ENCODE results near the gene EZH1.
A peak's percentile ranks its signal among the peaks of the same experiment; 100 is the strongest.
"Not testable (repeated sequence)": the region's sequence is repeated elsewhere in the genome, so short reads cannot be mapped to it uniquely, and the experiment has no call there.

The EZH1 gene

DNA sequence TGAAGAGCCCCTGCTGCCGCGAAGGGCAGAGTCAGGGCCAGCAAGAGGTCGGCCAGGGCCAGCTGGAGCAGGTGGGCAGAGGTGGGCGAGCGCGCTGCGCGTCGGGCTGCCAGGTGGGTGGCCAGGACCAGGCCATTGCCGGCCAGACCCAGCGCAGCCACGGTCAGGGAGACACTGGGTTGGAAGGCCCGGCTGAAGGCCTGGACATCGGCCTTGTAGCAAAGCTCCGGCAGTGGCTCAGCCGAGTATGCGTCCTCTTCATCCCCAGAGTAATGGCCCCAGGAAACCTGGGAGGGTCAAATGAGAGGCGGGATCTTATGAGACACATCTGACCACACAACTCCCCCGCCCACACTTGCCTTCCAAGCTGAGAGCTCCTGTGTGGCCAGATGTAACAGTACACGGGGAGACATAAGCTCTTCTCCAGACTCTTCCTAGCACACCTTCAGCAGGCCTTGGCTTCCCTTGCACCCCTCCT is 64.5 kb downstream of the EZH1 start:
- no peak for DNase-seq

DNA sequence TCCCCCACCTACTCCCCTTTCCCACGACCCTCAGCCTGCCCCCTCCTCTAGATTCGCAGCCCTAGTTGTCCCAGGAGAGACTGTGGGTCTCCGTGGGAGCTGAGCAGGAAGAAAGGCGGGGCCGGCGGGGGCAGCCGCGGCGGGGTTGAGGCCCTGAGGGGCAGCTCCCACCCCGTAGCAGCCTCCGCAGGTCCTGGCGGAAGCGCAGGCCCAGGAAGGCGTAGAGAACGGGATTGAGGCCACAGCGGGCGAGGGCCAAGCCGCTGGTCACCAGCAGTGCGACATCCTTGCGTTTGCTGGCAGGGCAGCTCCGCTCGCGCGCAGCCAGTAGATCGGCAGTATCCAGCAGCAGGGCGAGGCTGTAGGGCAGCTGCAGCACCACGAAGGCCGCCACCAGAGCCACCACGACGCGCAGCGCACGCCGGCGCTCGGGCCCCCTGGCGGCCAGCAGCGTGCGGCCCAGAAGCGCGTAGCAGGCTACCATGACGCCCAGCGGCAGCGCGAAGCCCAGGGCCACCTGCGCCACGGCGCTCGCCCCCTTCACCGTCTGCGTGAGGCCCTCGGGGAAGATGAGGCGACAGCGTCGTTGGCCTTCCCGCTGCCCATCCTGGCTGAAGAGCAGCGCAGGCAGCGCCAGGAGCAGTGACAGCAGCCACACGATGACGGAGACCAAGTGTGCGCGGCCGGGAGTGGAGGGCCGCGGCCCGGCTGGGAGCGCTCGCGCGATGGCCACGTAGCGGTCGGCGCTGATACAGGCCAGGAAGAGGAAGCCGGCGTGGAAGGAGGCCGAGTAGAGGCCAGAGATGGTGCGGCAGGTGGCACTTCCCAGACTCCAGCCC is 65.1 kb downstream of the EZH1 start:
- DNase-seq = peak; percentile 70

DNA sequence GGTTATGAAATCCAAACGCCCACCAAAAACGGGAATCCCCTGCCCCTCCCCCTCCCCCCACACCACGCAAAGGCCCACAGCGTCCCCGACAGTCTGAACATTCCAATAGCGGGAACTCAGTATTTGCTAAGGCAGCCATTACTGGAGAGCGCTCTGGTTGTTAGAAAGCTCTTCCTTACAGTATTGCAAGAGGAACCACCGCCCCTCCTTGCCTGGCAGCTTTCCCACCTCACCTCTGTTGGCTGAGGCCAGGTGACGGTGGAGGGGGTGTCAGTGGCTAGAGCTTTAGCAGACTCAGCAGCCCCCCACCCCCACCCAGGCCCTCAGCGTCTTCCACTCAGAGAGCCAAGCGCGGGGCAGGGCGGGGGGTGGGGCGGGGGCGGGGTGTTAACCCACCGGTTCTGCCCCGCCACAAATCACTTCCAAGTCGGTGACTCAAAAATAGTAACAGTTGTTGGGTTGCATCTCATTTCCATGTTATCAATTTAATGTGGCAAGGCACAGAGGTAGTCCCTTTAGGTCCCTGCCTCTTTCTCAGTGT is 65.8 kb downstream of the EZH1 start:
- DNase-seq = peak; percentile 84

DNA sequence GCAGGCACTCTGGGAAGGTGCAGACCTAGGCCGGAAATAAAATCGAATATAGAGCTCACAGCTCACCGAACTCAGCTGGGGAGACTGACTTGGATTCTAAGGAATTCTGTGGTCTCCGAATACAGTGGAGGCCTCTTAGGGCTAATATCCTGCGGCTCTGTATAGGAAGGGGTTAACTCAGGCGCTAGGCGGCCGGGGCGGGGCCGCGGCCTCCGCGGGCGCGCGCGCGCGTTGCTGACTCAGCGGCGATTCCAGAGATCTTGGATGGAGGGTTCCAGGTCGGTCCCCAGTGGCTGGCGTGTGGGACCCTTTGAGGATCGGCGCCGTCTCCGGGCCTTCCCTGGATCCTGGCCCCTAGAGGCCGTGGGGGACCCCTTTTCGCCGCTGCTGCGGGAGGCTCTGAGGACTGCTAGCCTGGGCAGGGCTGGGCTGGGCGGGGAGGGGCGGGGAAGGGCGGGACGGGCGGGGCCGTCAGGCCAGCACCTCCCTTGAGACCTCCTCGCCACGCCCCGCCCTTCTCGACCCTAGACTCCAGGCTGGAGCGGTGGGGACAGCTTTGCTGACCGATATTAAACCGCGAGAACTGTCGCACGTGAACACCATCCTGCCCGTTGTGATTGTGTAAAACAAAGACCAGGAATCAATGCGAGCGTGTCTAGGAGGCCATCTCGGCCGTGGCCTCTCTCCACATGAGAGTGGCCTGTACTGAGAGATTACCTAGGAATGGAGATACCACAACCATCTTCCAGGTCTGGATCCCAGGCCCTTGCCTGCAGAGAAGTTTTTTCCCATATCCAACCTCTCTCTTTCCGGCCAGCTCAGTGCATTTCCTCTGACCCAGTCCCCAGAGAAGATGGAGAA is 66.7 kb downstream of the EZH1 start:
- DNase-seq = peak; percentile 71

DNA sequence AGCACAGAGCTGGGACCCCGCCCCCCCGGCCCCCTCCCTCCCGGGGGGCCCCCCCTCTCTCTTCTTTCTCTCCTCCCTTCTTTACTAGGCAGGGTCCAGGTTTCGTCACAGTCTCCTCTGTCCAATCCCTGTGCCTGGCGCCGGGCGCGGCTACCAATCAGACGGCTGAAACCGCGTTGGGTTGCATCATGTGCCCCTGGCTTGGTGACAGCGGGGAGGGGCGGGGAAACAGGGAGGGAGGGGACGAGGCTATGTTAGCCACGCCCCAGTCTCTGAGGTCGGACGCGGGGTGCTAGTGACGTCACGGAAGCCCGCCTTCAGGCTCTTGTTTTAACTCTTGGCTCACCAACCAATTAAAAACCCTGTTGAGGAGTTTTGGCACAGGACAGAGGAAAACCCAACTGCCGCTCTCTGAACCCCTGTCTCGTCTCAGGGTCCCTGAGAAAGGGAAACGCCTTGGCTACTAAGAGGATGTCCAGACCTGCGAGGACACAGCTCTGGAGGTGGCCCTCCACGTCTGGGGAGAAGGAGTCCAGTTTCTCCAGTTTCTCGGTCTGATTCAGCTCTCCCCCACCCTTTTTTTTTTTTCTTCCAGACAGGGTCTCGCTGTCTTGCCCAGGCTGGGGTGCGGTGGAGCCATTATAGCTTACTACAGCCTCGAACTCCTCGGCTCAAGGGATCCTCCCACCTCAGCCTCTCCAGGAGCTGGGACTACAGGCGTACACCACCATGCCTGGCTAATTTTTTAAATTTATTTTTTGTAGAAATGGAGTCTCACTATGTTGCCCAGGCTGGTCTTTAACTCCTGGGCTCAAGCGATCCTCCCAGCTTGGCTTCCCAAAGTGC is 67.6 kb downstream of the EZH1 start:
- peak; percentile 97 for DNase-seq

DNA sequence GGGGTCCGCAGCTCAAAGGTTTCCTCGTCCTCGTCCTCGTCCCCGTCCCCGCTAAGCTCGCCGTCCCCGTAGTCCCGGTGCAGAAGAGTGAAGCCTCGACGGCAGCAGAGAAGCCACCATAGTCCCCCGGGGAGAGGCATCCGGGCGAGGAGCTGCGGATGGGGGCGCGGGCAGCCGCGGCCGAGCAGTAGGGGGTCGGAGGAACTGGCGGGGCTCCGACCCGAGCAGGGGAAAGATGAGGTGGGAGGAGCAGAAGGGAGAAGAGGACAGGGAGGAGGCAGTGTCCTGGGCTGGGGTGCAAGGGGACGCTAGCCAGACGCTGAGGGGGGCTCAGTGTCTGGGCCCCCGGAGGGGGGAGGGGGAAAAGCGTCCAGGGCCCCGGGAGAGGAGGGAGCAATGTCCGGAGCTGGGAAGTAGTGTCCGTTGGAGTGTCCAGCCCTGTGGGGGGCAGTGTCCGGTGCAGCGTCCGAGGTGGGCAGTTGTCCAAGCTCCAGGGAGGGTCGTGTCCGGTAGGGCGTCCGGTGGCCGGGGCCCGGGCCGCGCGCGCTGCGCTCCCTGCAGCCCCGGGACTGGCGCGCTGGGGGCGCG is 68.3 kb downstream of the EZH1 start, which contains the start of gene PLEKHH3:
TSS of gene PLEKHH3 (minus strand) at position 571 of the 588 bp plus-strand sequence. CDS start at position 140, 431 bp downstream.
- peak; percentile 32 for DNase-seq

DNA sequence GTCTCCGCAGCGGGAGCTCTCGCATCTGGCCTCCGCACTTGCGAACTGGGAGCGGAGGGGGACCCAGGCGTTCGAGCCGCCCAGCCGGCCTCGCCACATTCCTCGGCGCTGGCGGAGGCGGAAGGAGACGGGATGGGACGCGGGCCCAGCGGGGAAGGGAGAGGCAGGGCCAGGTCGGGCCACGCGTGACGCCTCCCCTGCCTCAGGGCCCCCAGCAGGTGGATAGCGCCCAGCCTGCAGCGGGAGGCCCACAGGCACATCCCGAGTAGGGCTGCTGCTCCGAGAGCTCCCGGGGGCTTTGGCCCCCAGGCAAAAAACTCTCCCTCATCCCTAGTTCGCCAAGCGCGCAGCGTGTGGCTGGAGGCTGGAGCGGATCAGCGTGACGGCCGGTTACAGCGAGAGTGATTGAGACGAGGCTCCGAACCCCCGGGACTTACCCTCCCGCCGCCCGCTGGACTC is 68.8 kb downstream of the EZH1 start:
- no peak for DNase-seq

DNA sequence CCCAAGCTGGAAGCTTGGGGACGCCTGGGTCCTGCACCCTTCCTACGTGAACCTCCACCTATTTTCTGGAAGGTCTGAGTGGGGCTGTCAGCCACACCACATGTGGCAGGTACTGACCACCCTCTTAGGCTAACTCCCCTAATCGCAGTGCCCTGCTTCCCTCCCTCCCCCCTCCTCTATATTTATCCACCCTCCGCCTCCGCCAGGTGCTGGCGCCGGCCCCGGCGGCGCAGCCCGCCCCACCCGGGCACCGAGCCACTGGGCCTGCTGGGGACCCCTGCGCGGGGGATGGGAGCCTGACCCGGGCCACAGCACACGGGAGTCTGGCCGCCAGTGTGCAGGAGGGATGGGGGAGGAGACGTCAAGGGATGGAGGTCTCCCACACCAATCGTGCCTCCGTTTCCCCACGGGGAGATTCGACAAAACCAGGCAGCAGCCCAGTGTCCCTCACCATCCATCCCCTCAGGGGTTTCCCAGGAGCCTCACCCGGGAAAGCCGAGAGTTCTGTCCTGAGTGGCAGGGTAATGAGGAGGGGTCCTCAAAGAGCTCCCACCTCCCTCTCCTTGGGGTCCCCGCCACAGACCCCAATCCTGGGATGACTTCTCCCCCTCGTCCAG is 69.4 kb downstream of the EZH1 start:
- peak; percentile 65 for DNase-seq

DNA sequence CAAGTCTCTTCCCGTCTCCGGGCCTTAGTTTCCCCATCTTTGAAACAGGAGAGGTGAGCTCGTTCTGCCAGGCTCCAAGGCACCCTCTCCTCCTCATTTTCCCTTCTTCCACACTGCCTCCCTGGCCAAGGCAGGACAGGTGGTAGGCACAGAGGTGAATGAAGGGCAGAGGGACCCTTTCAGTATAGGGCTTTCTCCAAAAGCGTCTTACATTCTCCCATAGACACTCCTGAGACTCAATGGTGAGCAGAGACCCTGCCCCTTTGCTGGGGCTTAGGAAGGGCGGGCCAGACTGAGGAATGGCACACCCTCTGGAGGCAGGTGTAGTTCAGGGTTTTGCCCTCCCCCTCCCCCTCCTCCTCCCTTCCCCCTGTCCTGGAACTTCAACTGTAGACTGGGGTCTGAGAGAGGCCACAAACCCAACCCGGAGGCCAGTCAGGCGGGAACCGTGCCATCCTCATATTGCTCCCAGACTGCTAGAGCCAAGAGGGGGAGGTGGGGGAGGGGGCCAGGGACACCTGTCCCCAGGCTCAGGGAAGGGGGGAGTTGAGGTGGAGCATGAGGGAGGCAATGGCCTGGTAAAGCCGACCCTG is 70.0 kb downstream of the EZH1 start:
- DNase-seq = peak; percentile 88

DNA sequence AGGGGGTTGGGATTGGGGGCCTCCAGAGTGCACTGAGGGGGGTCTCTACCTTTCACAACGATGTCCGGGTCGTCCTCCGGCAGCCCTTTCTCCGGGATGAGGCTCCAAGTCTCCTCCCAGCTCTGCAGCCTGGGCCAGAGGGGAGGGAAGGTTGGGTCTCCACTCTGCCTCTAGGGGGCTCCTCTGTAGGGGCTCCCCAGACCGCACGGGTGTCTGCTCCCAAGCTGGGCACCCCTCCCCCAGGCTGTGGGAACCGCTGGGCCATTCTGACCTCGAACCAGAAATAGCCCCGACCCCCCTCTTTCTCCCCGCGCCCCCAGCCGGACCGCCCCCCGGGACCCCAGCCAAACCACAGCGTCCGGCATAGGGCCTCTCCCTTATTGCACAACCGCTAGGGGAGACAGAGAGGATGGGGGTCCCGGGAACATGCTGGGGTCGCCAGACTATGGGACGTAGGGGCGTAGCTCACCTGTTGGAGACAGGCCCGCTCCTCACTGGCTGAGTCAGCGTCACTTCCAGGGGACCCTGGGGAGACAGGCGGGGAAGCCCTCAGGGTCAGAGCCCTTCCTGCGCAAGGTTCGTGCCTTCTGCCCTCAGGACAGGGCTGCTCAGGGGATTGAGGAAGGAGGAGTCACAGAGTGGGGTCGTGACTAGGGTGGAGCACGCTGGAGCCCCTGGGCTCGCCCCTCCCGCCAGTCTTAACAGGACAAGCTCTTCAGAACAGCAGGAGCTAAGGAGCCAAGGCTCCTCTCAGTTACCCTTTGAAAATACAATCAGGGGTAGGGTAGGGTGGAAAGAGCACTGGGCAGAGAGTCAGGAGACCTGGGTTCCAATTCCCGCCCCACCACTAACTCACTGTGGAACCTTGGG is 70.7 kb downstream of the EZH1 start:
- no peak for DNase-seq

DNA sequence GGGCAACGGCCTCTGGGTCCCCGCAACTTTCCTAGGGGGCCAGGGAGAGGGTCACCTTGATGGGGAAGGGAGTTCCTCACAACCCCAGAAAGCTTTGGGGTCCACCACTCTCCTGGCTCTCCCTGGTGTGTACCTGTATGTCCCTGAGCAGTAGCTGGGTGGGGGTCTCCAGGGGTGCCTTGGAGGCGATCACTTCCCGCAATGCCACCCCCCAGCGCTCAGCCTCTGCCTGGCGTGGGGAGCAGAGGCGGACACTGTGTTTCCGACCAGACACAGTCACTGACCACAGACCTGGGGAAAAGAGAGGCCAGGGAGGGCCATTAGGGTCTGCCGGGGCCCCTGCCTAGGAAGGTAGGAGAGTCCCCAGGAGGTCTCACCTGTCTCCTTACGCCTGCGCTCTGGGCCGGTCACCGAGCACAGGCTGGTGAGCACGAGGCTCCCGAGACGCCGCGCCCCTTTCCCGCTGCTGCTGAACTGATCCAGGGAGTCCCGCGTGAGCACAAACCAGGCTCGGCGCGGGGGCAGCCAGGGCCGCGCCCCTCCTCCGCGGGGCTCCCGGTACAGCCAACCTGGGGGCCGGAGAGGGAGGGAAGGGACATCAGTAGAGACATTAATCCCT is 71.5 kb downstream of the EZH1 start:
- DNase-seq = no peak

DNA sequence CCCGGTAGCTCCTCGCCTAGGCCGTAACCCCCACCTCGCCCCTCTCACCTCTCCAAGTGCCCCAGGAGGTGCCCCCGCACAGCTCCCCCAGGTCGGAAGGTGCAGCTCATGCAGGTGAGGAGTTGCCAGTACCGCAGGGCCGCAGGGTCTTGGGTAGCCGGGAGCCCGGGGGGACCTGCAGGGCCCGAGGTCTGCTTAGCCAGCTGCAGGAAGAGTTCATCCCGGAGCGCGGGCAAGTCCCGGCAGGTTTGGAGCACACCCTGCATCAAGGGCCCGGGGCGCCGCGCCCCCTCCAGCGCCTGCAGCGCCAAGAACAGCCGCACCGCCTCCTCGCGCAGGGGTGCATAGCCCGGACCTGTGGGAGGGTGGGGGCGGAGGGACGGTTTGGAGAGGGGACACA is 72.8 kb downstream of the EZH1 start:
- DNase-seq = peak; percentile 69

DNA sequence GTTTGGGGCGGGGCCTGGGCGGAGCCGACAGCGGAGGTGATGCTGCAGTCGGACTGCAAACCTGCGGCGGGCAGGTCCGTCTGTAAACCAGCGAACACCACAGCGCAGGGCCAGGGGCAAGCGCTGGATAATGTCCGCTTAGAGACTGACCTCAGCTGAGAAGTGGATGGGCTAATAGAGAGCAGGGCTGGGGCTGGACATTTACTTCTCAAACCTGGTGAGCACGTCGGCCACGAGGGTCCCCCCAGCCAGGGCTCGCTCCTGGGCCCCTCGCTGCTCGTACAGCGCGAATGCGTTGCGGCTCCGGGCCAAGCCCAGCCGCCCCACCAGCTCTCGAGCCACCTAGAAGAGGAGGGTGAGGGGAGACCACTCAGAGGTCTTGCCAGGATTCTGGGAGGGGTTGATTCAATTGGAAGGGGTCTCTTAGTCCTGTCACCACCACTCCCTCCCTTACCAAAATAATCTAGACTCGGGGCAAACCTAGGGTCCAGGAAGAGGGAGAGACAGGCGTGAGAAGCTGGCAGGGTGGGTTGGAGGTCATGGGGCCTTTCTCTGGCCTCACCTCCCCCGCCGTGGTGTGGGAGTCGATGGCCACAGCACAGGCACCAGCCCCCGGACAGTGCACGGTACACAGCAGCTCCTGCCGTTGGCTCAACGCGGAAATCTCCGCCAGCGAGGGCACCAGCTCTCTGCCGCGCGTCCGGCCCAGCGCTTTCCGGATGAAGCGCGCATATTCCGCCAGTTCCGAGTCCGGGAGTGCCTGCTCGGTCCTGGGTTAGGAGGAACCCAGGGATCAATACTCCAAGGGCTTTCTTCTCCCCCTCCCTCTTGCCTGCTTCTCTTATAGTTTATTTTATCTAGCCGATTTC is 73.8 kb downstream of the EZH1 start:
- no peak for DNase-seq

DNA sequence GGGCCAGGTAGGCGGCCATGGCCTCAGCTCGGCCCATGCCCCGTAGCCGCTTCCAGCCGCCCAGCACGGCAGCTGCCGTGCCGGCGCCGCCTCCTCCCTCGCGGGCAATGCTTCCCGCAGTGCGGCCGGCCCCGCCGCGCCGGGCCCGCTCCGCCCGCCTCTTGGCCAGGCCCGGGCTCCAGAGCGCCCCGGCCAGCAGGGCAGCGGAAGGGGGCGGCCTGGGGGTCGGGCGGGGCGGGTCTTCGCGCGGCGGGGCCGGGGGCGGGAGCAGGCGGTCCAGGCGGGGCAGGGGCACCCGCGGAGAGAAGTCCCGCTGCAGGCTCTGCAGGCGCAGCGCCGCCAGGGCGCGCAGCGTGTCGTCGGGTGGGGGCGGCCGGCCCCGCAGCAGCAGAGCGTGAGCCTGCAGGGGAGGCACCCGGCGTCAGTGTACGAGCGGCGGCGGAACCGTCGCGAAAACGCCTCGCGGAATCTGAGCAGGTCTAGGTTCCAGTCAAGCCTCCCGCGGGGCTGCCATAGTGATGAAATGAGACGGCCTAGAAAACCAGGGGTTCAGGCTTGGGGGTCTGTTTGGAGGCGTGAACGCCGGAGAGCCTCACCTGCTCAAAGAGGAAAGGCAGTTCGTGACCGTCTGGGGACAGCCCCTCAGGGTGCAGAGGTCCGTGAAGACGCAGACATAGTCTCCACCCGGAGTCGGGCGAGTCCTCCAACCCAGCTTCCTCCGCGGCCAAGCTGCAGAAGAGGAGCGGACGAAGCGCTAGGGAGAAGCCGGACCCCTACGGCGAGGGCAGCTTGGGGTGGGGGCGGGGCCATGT is 74.7 kb downstream of the EZH1 start:
- no peak for DNase-seq

DNA sequence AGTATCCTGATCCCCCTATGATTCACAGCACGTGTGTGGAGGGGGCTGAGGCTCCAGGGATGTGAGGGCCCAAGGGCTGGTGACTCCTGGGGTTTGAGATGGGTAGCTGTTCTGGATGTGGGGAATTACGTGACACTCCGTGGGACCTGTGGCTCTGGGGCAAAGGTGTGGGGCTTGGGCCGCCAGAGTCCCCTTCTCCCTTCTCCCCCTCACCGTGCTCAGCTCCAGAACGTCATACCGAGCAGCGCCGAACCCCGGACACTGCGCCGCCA is 75.2 kb downstream of the EZH1 start:
- no peak for DNase-seq

DNA sequence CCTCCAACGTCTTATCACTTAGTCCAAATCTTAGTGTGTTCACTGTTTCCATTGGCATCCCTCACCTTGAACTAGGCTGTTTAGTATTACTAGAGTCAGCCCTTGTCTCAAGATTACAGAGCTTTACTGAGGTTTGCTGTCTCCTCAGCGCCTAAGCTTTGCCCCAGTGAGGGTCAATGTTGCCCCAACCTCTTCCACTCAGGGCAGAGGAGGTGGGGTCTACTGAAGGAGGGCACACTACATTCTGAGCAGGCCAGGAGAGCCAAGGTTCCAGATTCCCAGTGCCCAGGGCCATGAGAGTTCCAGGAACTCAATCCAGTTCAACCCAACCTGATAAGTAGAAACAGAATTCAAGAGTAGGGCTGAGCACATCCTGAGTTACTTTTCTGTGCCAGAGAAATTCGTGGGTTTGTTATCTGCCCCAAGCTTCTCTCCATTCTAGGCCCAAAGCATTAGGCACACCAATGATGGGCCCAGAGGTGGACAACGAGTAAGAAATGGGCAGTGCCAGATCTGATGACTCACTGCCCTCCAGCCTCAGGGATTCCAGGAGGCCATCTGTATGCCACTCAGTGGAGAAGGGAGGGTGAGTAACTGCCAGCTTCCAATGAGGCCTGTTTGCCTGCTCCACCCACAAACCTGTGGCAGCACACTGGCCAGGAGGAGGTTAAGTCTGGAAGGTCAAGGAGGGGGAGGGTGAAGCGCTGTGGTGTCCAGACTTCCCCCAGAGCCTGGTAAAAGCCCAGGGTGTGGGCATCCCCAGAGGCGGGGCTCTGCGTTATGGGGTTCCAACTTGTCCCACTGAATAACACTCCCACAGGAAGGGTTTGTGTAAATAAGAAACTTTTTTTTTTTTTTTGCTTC is 77.5 kb downstream of the EZH1 start:
- DNase-seq = no peak

DNA sequence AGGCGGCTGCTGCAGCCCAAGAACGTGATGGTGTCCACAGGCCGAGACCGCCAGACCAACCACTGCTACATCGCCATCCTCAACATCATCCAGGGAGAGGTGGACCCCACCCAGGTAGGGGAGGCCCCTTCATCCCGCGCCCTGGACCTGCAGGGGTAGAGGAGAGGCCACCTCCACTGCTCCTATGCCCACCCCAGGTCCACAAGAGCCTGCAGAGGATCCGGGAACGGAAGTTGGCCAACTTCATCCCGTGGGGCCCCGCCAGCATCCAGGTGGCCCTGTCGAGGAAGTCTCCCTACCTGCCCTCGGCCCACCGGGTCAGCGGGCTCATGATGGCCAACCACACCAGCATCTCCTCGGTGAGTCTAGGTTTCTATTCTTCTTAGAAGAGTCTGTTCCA is 78.7 kb downstream of the EZH1 start:
- DNase-seq = not testable (repeated sequence)

Measured in NCI-H1105 (cell line).